Ovary (tissue), 3 donors: ENCODE measurements around the gene XKR7.

Experiments used
- POLR2A ChIP-seq: fragments of 450-650 bp; IDR thresholded peaks from one replicate; pipeline ENCODE4 v1.6.1; 2017; ENCODE audit warnings: antibody characterized with exemption, mild to moderate bottlenecking, moderate library complexity
- TF ChIP-seq, protein P1 (sequence below), 3 donors: fragments of 450-650 bp in 2 of 3; fragments of 200-600 bp in 1 of 3; IDR thresholded peaks; one replicate each; pipeline versions ENCODE4 v1.5.1 to v1.8.0; 2016 to 2022; ENCODE audit warnings: antibody characterized with exemption in 3 of 3, mild to moderate bottlenecking in 1 of 3
- donor health status: DM: no; HTN: no; CAD: no.

DNA sequence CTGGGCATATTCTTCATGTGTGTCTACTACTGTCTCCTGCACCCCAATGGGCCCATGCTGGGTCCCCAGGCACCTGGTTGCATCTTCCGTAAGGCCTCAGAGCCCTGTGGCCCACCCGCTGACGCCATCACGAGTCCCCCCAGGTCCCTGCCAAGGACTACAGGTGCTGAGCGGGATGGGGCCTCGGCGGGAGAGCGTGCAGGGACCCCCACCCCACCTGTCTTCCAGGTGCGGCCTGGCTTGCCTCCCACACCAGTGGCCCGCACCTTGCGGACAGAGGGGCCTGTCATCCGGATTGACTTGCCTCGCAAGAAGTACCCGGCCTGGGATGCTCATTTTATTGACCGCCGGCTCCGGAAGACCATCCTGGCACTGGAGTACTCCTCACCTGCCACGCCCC, 29.0 kb downstream of the XKR7 start:
- TF ChIP-seq, protein P1, sequence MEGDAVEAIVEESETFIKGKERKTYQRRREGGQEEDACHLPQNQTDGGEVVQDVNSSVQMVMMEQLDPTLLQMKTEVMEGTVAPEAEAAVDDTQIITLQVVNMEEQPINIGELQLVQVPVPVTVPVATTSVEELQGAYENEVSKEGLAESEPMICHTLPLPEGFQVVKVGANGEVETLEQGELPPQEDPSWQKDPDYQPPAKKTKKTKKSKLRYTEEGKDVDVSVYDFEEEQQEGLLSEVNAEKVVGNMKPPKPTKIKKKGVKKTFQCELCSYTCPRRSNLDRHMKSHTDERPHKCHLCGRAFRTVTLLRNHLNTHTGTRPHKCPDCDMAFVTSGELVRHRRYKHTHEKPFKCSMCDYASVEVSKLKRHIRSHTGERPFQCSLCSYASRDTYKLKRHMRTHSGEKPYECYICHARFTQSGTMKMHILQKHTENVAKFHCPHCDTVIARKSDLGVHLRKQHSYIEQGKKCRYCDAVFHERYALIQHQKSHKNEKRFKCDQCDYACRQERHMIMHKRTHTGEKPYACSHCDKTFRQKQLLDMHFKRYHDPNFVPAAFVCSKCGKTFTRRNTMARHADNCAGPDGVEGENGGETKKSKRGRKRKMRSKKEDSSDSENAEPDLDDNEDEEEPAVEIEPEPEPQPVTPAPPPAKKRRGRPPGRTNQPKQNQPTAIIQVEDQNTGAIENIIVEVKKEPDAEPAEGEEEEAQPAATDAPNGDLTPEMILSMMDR (IDR thresholded peaks at IDR 0.05): no peak
- TF ChIP-seq POLR2A: no peak
